Small intestine (tissue), 7 donors: Measurements from ENCODE around the gene TTC23L. TPM values are rescaled to one million over a fixed set of nuclear protein-coding genes. Genes with fewer than 3 reads are reported as not detected.
A peak's percentile ranks its signal among the peaks of the same experiment; 100 is the strongest.

Experiments used
- DNase-seq, 2 donors: peaks; one replicate each; pipeline versions ENCODE4 v3.0.0 to v3.0.0-alpha.2; 2013
- FAIRE-seq: peaks from 2 replicates; lab custom pipeline; 2012; peaks lifted over from hg19 to GRCh38; lab: Jason Lieb, UNC
- H3K27ac ChIP-seq, 3 donors: one replicate each; pipeline ENCODE4 v1.5.1; 2013; ENCODE audit warnings: low read length in 2 of 3, mild to moderate bottlenecking in 2 of 3, control low read depth in 1 of 3, inconsistent platforms in 1 of 3, low read depth in 1 of 3, moderate library complexity in 1 of 3
- H3K27me3 ChIP-seq, 3 donors: one replicate each; pipeline ENCODE4 v1.6.1; 2013; ENCODE audit warnings: low read length in 3 of 3, inconsistent platforms in 1 of 3; ENCODE audit not compliant: control insufficient read depth in 3 of 3, insufficient read depth in 3 of 3
- H3K36me3 ChIP-seq, 3 donors: one replicate each; pipeline ENCODE4 v1.6.1; 2013; ENCODE audit warnings: low read length in 3 of 3, inconsistent platforms in 1 of 3, low read depth in 1 of 3, mild to moderate bottlenecking in 1 of 3, moderate library complexity in 1 of 3; ENCODE audit not compliant: control insufficient read depth in 3 of 3, insufficient read depth in 2 of 3
- H3K4me1 ChIP-seq, 3 donors: one replicate each; pipeline ENCODE4 v1.6.1; 2013; ENCODE audit warnings: low read length in 2 of 3, inconsistent platforms in 1 of 3, low read depth in 1 of 3, mild to moderate bottlenecking in 1 of 3, moderate library complexity in 1 of 3; ENCODE audit not compliant: control insufficient read depth in 3 of 3, insufficient read depth in 2 of 3
- H3K4me3 ChIP-seq, 3 donors: one replicate each; pipeline ENCODE4 v1.5.1; 2013; ENCODE audit warnings: low read length in 3 of 3, control low read depth in 1 of 3, inconsistent platforms in 1 of 3, low read depth in 1 of 3, mild to moderate bottlenecking in 1 of 3, moderate library complexity in 1 of 3
- H3K9me3 ChIP-seq, 2 donors: one replicate each; pipeline ENCODE4 v1.6.1; 2013; ENCODE audit warnings: low read depth in 1 of 2, low read length in 1 of 2; ENCODE audit not compliant: control insufficient read depth in 2 of 2, insufficient read depth in 1 of 2
- WGBS, 3 donors: extraction: QIAGEN DNeasy Blood & Tissue Kit; methylation state at CpG; one replicate each; pipeline ENCODE4 v1.1.7; 2013; 5-methylcytosine and 5-hydroxymethylcytosine counted together
- polyA plus RNA-seq, 4 donors: library from polyadenylated mRNA; stranded (reverse) in 3 of 4; unstranded in 1 of 4; fragments of 200-250 nt in 3 of 4; fragments of 120-200 nt in 1 of 4; gene quantifications; one replicate each; pipeline versions ENCODE4 v1.2.1 to v1.2.3, GENCODE V29; 2013
- donor health status: healthy with polysubstance abuse.
- donor health status: control.
- donor health status: control.
- donor health status: Bipolar disorder and iron deficiency.
- donor health status: healthy.

TTC23L gene
- polyA plus RNA-seq, 4 donors = 0.27 to 0.87 TPM; not detected in 2

DNA sequence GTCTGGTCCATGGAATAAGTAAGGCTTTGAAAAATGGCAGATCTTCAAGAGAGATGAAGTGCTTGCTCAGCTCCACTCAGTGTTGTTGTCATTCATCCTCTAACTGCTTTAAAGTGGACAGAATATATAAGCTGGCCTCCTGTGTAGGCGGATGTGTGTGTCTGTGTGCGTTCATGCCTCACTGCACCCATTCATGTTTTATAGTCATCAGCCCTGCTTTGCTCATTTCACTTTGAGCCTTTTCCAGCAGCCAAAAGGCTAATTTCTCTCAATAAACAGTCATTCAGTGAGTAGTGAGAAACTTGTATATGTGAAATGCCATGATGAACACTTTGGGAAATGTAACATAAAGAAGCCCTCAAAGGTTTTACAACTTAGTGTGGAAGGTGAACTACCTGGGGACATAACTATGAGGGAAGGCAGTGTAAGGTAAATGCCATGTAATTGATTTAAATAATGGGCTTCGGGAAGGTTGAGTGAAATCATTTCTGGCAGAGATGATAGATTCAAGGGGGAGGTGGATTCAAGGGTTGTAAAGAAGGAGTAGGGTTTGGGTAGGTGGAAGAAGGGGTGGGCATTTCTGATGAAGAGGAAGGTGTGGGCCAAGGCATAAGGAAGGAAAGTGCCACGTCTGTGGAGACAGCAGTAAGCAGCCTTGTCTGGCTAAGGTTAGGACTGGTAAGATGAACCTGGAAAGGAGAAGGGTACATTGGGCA lies 15.7 kb downstream of the TTC23L start:
- DNase-seq = no peak
- Histone ChIP-seq H3K27me3 (no peaks in the 10 kb centered on the region), H3K4me1 (no peaks in the 10 kb centered on the region), H3K4me3 (no peak overlapping the region), H3K36me3 (no peaks in the 10 kb centered on the region), H3K27ac (no peak overlapping the region), H3K9me3 (no peaks in the 10 kb centered on the region)
- 73 to 85% (median 84%) methylated on average over 4 of the region's 4 CpGs for WGBS, 3 donors
- FAIRE-seq = no peak

DNA sequence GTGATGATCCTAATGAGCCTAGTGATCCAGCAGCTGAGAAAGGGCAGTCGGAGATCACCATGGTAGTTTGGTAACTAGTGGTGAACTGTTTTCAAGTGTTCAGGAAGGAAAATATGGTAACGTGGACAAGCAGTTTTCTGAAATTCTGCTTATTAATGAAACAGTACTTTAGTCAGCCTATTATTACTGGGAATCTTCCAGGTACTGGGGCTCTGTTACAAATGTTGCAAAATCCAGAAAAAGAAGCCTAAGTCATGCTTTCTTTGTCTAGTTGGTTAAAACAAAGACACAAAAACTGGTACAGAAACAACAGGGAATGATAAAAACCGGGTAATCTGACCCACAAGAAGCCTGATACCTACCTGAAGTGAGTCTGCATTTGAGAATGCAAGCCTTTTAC lies 18.2 kb downstream of the TTC23L start:
- H3K9me3 ChIP-seq = no peaks in the 10 kb centered on the region

DNA sequence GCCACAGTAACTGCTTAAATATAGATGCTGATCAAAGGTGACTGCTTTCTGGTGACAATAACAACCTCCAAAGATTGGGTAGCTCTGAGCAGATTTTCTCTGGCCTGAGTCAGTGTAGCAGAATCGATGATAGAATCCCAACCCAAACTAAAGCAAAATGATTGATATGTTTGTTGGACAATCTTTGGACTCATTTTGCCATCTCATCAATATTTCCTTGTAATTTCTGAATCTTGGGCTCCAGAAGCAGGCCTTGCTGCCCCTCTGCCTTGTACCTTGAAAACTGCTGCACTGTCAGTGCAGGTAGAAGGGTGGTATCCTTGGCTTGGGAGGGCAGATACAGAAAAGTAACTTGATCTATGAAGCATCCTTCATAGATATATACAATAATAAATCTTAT lies 18.9 kb downstream of the TTC23L start:
- Histone ChIP-seq H3K9me3 (no peaks in the 10 kb centered on the region), H3K36me3 (no peaks in the 10 kb centered on the region), H3K27ac (no peak overlapping the region), H3K4me3 (no peak overlapping the region), H3K4me1 (no peaks in the 10 kb centered on the region), H3K27me3 (no peaks in the 10 kb centered on the region)
- FAIRE-seq (no peak), DNase-seq (no peak)
- 77 to 92% (median 89%) methylated on average over 1 of the region's 1 CpG for WGBS, 3 donors

More for the DNA sequence above, 18.2 kb downstream of the TTC23L start:
- DNase-seq (no peak), FAIRE-seq (no peak)
- H3K36me3 ChIP-seq = no peaks in the 10 kb centered on the region
- H3K27ac ChIP-seq = no peak overlapping the region
- no peaks in the 10 kb centered on the region for H3K27me3 ChIP-seq
- 82 to 87% (median 85%) methylated on average over 3 of the region's 3 CpGs for WGBS, 3 donors
- no peaks in the 10 kb centered on the region for H3K4me1 ChIP-seq
- no peak overlapping the region for H3K4me3 ChIP-seq

DNA sequence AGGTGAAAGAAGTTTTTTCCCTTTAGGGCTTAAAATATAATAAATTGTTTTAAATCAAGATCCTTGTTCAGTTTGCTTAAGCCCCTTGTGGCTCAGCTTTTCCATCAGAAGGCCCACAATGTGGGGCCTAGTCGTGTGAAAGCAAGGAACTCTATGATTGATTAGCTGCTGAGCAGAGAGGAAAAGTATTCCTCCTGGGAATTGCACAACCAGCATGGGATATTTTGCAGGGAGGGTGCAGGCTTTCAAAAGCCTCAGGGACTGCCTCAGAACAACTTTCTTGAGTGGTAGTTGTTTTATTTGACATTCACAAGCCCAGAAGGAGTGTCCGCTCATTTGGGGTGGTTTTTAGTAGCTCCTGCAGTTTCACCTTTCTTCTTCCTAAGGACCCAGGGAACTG lies 19.8 kb downstream of the TTC23L start:
- Histone ChIP-seq H3K27ac (no peak overlapping the region), H3K27me3 (no peaks in the 10 kb centered on the region), H3K4me3 (no peak overlapping the region), H3K9me3 (no peaks in the 10 kb centered on the region), H3K4me1 (no peaks in the 10 kb centered on the region), H3K36me3 (no peaks in the 10 kb centered on the region)
- no peak for DNase-seq
- WGBS, 3 donors = 58 to 85% (median 81%) methylated on average over 2 of the region's 2 CpGs
- FAIRE-seq = no peak

DNA sequence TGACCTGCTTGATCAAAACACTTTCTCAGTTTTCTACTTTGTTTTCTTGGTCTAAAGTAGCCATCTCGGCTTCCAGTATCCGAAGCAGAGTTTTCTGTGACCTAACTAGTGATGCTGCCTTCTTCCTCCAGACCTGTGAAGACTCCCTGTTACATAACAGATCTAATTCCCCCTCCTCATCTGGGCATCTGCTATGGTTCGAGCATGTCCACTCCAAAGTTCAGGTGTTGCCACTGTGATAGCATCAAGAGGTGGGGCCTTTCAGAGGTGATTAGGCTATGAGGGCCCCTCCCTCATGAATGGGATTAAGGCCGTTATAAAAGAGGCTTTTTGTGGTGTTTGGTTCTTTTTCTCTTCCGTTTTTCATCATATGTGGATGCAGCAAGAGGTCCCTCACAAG lies 20.3 kb downstream of the TTC23L start:
- H3K27ac ChIP-seq = no peak overlapping the region
- H3K9me3 ChIP-seq = no peaks in the 10 kb centered on the region
- H3K4me1 ChIP-seq = no peaks in the 10 kb centered on the region
- H3K27me3 ChIP-seq = no peaks in the 10 kb centered on the region
- peak in 1 of 2 donors; percentile 10 for DNase-seq
- no peaks in the 10 kb centered on the region for H3K36me3 ChIP-seq
- 45 to 57% (median 54%) methylated on average over 4 to 5 of the region's 5 CpGs for WGBS, 3 donors
- no peak overlapping the region for H3K4me3 ChIP-seq
- FAIRE-seq = no peak

DNA sequence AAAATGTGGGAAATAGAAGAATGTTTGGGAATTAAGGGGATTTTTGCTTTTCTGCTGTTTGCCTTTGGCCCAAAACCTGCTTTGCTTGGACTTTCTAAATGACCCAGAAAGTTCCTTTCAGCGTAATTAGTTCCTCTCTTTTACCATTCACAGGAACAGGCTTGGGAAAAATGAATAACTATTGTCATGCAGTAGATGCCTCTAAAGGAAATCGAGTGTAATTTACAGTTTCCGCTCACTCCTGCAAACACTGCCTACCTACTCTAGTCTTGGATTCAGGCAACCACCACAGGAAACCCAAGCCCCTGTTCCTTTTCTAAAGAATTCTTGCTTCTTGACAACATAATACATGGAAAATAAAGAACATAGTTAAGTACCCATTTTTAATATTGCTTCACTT lies 25.0 kb downstream of the TTC23L start:
- Histone ChIP-seq H3K27ac (no peak overlapping the region), H3K27me3 (no peaks in the 10 kb centered on the region), H3K36me3 (no peaks in the 10 kb centered on the region), H3K4me3 (no peak overlapping the region), H3K9me3 (no peaks in the 10 kb centered on the region), H3K4me1 (peaks cover 0 to 7% (median 2%) of the 10 kb centered on the region in 3 donors)
- FAIRE-seq = no peak
- no peak for DNase-seq
- WGBS, 3 donors = 63 to 85% (median 76%) methylated on average over 3 of the region's 3 CpGs

DNA sequence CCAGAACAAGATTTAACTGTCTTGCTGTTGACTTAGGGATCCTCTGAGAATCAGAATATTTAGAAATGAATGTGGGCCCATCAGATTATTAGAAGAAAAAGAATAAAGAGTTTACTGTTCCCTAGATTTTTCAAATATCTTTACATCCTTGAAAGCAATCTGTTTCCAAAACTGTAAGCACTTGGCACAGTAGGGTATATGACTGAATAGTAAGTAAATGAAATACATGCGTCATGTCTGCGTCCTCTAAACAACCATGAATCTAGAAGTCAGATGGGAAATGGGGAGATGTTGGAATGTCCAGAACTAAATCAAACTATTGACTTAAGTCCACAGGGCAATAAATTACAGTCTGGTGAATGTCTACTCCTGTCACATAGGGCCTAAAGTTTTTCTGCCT lies 26.1 kb downstream of the TTC23L start:
- no peak for DNase-seq
- no peak overlapping the region for H3K4me3 ChIP-seq
- no peak overlapping the region for H3K27ac ChIP-seq
- H3K36me3 ChIP-seq = no peaks in the 10 kb centered on the region
- WGBS, 3 donors = 91 to 97% (median 95%) methylated on average over 2 of the region's 2 CpGs
- H3K9me3 ChIP-seq = no peaks in the 10 kb centered on the region
- no peak for FAIRE-seq
- H3K27me3 ChIP-seq = no peaks in the 10 kb centered on the region
- H3K4me1 ChIP-seq = peaks cover 0 to 7% (median 2%) of the 10 kb centered on the region in 3 donors

DNA sequence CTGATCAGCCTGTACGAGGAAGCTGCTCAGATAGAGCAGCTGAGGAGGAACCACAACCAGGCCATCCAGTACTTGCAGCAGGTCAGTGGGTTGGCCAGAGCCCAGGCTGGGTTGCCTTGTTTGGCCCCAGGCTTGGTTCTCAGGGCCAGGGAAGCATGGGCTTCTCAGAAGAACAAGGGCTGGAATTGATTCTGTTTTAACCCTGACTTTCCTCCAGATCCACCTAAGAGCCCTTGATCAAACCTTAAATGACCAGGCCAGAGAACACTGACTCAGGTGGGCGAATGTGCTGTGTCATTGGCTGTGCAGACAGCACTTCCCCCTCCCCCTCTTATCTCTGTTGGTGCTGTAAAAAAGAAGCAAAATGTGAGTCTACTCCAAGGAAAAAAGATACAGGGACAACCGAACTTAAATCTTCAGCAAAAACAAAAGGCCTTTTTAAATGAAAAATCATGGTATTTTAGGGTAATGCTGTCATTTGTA lies 28.1 kb downstream of the TTC23L start:
- Histone ChIP-seq H3K27me3 (no peaks in the 10 kb centered on the region), H3K4me3 (no peak overlapping the region), H3K4me1 (peaks cover 0 to 7% (median 2%) of the 10 kb centered on the region in 3 donors), H3K9me3 (no peaks in the 10 kb centered on the region), H3K36me3 (no peaks in the 10 kb centered on the region), H3K27ac (no peak overlapping the region)
- peak in 1 of 2 donors; percentile 31 for DNase-seq
- FAIRE-seq = no peak
- 44 to 70% (median 52%) methylated on average over 3 of the region's 3 CpGs for WGBS, 3 donors
